ENCODE data around the gene IGF2R. TPM values are rescaled to one million over a fixed set of nuclear protein-coding genes. Genes with fewer than 3 reads are reported as not detected.

IGF2R gene
- total RNA-seq, 1 donor from 2014 or later, result 73.4 TPM

GRCh38 chr6:160065200-160065599 is 96.3 kb downstream of the IGF2R start:
- Histone ChIP-seq H3K27me3 (no peaks in the 10 kb centered on the region), H3K4me1 (no peaks in the 10 kb centered on the region), H3K9me3 (no peaks in the 10 kb centered on the region), H3K36me3 (peaks cover 4 to 74% of the 10 kb centered on the region in 2 donors), H3K4me3 (no peak overlapping the region), H3K27ac (no peak overlapping the region)
- no peak for TF ChIP-seq CTCF (IDR thresholded peaks at IDR 0.05)
- TF ChIP-seq POLR2A (IDR thresholded peaks at IDR 0.05), result no peak
- no peak for TF ChIP-seq POLR2AphosphoS5 (IDR thresholded peaks at IDR 0.05; ENCODE audit: insufficient read depth in 1 of 2, low read depth in 1 of 2)
- no peak for DNase-seq (ENCODE audit: extremely low spot score in 2 of 2)
- intact Hi-C loops (cut with DNase I), result no loop called here

- no peak for DNase-seq (ENCODE audit: extremely low spot score in 2 of 2)
- Histone ChIP-seq H3K27ac (no peak overlapping the region), H3K27me3 (no peaks in the 10 kb centered on the region), H3K36me3 (peaks cover 0 to 76% of the 10 kb centered on the region in 2 donors), H3K4me3 (no peak overlapping the region), H3K9me3 (no peaks in the 10 kb centered on the region), H3K4me1 (no peaks in the 10 kb centered on the region)
- intact Hi-C loops (cut with DNase I), result no loop called here
- TF ChIP-seq POLR2AphosphoS5 (IDR thresholded peaks at IDR 0.05; ENCODE audit: insufficient read depth in 1 of 2, low read depth in 1 of 2) (no peak), POLR2A (IDR thresholded peaks at IDR 0.05) (no peak), CTCF (IDR thresholded peaks at IDR 0.05) (no peak)
Observed at GRCh38 chr6:160067564-160067963, 98.7 kb downstream of the IGF2R start.

- Histone ChIP-seq H3K4me3 (no peak overlapping the region), H3K27ac (no peak overlapping the region), H3K36me3 (peaks cover 0 to 77% of the 10 kb centered on the region in 2 donors), H3K4me1 (no peaks in the 10 kb centered on the region), H3K27me3 (no peaks in the 10 kb centered on the region), H3K9me3 (no peaks in the 10 kb centered on the region)
- TF ChIP-seq POLR2AphosphoS5 (IDR thresholded peaks at IDR 0.05; ENCODE audit: insufficient read depth in 1 of 2, low read depth in 1 of 2), result no peak
- TF ChIP-seq CTCF (IDR thresholded peaks at IDR 0.05), result no peak
- TF ChIP-seq POLR2A (IDR thresholded peaks at IDR 0.05), result no peak
- intact Hi-C loops (cut with DNase I), result no loop called here
- DNase-seq (ENCODE audit: extremely low spot score in 2 of 2), result no peak
Observed at GRCh38 chr6:160068346-160068745, 99.5 kb downstream of the IGF2R start.

GRCh38 chr6:160069050-160069454 is 100.2 kb downstream of the IGF2R start:
- Histone ChIP-seq H3K9me3 (no peaks in the 10 kb centered on the region), H3K27me3 (no peaks in the 10 kb centered on the region), H3K27ac (no peak overlapping the region), H3K36me3 (peaks cover 0 to 77% of the 10 kb centered on the region in 2 donors), H3K4me3 (no peak overlapping the region), H3K4me1 (no peaks in the 10 kb centered on the region)
- TF ChIP-seq CTCF (IDR thresholded peaks at IDR 0.05) (no peak), POLR2AphosphoS5 (IDR thresholded peaks at IDR 0.05; ENCODE audit: insufficient read depth in 1 of 2, low read depth in 1 of 2) (no peak), POLR2A (IDR thresholded peaks at IDR 0.05) (no peak)
- intact Hi-C loops (cut with DNase I), result no loop called here
- no peak for DNase-seq (ENCODE audit: extremely low spot score in 2 of 2)

- H3K27ac ChIP-seq, result no peak overlapping the region
- H3K4me3 ChIP-seq, result no peak overlapping the region
- H3K27me3 ChIP-seq, result no peaks in the 10 kb centered on the region
- H3K9me3 ChIP-seq, result no peaks in the 10 kb centered on the region
- intact Hi-C loops (cut with DNase I), result no loop called here
- no peak for TF ChIP-seq POLR2A (IDR thresholded peaks at IDR 0.05)
- no peak for TF ChIP-seq POLR2AphosphoS5 (IDR thresholded peaks at IDR 0.05; ENCODE audit: insufficient read depth in 1 of 2, low read depth in 1 of 2)
- no peak for TF ChIP-seq CTCF (IDR thresholded peaks at IDR 0.05)
- DNase-seq (ENCODE audit: extremely low spot score in 2 of 2), result no peak
- no peaks in the 10 kb centered on the region for H3K4me1 ChIP-seq
- peaks cover 0 to 77% of the 10 kb centered on the region in 2 donors for H3K36me3 ChIP-seq
Observed at GRCh38 chr6:160069459-160069858, 100.6 kb downstream of the IGF2R start.

Measured in vagina (tissue), 2 donors.